ENCODE data around the gene CHMP2A.

Gene CHMP2A

GRCh38 chr19:58569943-58570670, 15.2 kb upstream of the CHMP2A start:
- no peak for DNase-seq

GRCh38 chr19:58569191-58569942, 14.5 kb upstream of the CHMP2A start:
- DNase-seq: no peak

DNA sequence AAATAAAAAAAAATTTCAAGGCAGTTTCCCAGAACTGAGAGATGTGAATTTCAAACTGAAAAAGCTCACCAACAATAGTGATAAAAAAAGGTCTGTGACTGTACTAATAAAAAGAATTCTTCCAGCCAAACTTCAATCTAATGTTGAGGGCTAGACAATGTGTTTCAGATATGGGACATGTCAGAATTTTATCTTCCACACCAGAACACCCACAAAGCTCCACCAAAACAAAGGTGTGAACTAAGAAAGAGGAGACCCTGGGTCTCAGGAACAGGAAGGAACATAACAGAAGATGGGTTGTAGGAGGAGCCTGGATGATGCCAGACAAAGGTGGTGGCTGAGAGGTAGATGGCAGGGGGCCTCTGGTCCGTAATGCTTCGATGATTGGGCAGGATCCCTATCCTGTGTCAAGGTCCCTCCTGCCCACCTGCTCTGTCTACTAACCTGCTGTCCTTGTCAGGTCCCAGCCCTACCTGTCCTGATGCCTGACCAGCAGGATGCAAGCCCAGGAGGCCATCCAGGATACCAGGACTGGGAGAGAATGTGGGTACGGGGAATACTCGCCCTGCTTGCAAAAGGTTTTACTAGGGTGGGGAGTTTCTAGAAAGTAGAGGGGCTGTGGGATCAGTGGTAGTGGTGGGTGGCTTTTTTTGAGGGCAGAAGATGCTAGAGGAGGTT, 13.7 kb upstream of the CHMP2A start:
- no peak for DNase-seq

- DNase-seq: no peak
Measured at GRCh38 chr19:58566989-58567388, 12.1 kb upstream of the CHMP2A start.

- DNase-seq: no peak
Measured at GRCh38 chr19:58563823-58564222, 8.9 kb upstream of the CHMP2A start.

GRCh38 chr19:58563034-58563573, 8.2 kb upstream of the CHMP2A start:
- no peak for DNase-seq

DNA sequence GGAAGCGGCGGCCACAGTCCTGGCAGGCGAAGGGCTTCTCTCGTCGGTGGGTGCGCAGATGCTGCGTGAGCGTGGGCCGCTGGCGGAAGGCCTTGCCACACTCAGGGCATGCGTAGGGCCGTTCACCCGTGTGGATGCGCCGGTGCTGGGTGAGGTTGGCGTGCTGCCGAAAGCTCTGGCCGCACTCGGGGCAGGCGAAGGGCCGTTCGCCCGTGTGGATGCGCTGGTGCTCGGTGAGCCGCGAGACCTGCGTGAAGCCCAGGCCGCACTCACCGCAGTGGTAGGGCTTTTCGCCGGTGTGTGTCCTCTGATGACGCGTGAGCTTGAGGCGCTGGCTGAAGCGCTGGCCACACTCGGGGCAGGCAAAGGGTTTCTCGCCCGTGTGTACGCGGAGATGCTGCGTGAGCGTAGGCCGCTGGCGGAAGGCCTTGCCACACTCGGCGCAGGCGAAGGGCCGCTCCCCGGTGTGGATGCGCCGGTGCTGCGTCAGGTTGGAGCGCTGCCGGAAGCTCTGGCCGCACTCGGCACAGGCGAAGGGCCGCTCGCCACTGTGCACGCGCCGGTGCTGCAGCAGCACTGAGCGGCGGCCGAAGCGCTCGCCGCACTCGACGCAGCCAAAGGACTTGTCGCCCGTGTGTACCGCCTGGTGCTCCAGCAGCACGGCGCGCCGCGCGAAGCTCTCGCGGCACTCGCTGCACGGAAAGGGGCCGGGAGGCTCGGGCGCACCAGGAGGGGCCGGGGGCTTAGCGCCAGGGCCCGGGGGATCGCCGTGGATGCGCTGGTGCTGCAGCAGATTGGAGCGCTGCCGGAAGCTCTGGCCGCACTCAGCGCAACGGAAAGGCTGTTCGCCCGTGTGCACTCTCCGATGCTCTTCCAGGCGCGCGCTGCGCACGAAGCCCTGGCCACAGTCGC, 7.5 kb upstream of the CHMP2A start:
- DNase-seq: no peak

GRCh38 chr19:58561373-58562121, 6.6 kb upstream of the CHMP2A start:
- no peak for DNase-seq

GRCh38 chr19:58560921-58561320, 6.0 kb upstream of the CHMP2A start:
- DNase-seq: no peak

GRCh38 chr19:58560007-58560887, 5.3 kb upstream of the CHMP2A start:
- no peak for DNase-seq

DNA sequence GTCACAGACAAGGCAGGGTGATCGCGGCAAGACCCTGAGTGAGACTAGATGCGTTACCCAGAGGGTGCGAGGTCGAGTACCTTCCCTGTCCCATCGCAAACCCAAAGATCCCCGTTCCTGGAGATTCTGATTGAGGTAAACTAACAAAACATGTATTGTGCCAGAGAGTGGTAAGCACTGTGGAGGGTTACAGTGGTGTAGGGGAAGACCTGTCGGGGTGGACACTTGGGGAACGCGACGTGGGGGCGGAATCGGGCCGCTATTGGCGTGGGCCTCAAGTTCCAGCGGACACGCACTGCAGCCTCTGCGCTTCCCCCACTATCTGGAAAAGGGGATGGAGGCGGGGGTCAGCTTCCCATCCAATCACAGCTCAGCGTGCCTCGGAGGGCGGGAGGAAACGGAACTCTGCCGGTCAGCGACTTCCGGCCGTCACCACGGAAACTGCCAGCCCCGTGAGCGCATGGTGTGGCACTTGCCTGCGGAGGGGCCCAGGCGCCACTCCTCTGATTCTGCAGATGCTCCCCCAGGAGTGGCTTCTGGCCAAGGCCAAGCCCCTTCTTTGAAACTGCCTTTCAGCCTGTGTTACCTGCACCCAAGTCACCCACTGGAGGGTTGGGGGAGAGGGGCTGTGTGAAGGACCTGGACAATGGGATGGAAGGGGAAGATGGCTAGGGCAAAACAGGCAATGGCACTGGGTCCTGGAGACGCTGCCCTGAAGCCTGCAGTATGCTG, 4.5 kb upstream of the CHMP2A start:
- DNase-seq: no peak

GRCh38 chr19:58558623-58559274, 3.8 kb upstream of the CHMP2A start:
- no peak for DNase-seq

GRCh38 chr19:58558066-58558622, 3.2 kb upstream of the CHMP2A start, which contains the start of gene UBE2M:
UBE2M (minus strand) TSS chr19:58558611; CDS start chr19:58558381, 230 bp downstream.
- no peak for DNase-seq

GRCh38 chr19:58557221-58558065, 2.5 kb upstream of the CHMP2A start:
- no peak for DNase-seq

DNA sequence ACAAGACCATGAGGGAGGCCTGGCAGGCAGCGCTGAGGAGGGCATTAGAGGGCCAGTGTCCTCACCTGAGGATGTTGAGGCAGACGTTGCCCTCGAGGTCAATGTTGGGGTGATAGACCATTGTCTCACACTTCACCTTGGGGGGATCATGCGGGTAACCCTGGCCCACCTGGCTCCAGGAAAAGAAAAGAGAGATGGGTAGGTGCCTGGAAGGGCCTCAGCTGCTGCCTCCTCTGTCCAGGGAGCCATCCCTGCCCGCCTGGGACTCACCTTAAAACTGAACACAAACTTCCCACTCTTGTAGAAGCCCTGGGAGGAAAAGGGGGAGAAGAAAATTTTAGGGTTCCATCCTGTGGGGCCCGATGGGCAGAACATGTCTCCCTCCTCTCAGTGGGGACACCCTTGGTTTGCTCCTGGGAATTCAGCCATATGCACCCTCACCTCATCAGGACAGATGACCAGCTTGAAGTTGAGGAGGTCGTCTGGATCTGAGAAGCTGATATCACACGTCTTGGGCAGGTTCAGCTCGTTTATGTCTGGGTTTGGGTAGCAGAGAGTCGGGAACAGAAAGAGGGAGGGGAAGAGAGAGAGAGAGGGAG, 1.8 kb upstream of the CHMP2A start:
- no peak for DNase-seq

GRCh38 chr19:58555920-58556621, 1.2 kb upstream of the CHMP2A start:
- DNase-seq: no peak

GRCh38 chr19:58555369-58555885, 522 bp upstream of the CHMP2A start:
- no peak for DNase-seq
